Choroid plexus epithelial cell (primary cell): ENCODE results near the gene STEAP4.
"Not testable (repeated sequence)": the region's sequence is repeated elsewhere in the genome, so short reads cannot be mapped to it uniquely, and the experiment has no call there.

Experiments used
- DNase-seq: peaks from one replicate; pipeline ENCODE4 v3.0.0-alpha.2; 2010; ENCODE audit warnings: low read depth
- H3K4me3 ChIP-seq: 2 replicates; pipeline ENCODE4 v1.5.1; 2011; ENCODE audit warnings: low read depth, mild to moderate bottlenecking, control low read depth, low read length, moderate library complexity
- TF ChIP-seq, protein P1 (sequence below): conservative IDR thresholded peaks from 2 replicates; pipeline ENCODE4 v1.5.1; 2011; ENCODE audit warnings: low read depth, mild to moderate bottlenecking, control low read depth, inconsistent platforms, low read length, moderate library complexity

STEAP4 gene

DNA sequence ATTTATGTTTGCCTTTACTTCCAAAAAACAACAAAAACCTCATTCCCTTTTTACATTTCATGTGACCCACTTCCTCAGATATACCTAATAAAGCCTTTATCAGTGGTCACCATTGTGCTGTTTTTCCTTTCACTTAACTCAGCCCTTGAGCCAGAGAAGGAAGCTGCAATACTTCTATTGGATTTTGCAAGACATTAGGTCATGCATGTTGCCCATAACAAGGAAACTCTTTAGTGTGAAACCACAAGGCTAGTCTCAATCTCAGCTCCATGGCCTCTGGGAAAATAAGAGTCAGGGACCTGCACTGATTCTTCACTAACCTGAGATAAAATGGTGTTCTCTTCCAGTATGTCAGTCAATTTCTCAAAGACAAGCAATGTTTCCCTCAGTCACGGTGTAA, 27.8 kb downstream of the STEAP4 start:
- DNase-seq = peak; percentile 58
- no peak overlapping the region for H3K4me3 ChIP-seq
- TF ChIP-seq, protein P1, sequence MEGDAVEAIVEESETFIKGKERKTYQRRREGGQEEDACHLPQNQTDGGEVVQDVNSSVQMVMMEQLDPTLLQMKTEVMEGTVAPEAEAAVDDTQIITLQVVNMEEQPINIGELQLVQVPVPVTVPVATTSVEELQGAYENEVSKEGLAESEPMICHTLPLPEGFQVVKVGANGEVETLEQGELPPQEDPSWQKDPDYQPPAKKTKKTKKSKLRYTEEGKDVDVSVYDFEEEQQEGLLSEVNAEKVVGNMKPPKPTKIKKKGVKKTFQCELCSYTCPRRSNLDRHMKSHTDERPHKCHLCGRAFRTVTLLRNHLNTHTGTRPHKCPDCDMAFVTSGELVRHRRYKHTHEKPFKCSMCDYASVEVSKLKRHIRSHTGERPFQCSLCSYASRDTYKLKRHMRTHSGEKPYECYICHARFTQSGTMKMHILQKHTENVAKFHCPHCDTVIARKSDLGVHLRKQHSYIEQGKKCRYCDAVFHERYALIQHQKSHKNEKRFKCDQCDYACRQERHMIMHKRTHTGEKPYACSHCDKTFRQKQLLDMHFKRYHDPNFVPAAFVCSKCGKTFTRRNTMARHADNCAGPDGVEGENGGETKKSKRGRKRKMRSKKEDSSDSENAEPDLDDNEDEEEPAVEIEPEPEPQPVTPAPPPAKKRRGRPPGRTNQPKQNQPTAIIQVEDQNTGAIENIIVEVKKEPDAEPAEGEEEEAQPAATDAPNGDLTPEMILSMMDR = no peak

DNA sequence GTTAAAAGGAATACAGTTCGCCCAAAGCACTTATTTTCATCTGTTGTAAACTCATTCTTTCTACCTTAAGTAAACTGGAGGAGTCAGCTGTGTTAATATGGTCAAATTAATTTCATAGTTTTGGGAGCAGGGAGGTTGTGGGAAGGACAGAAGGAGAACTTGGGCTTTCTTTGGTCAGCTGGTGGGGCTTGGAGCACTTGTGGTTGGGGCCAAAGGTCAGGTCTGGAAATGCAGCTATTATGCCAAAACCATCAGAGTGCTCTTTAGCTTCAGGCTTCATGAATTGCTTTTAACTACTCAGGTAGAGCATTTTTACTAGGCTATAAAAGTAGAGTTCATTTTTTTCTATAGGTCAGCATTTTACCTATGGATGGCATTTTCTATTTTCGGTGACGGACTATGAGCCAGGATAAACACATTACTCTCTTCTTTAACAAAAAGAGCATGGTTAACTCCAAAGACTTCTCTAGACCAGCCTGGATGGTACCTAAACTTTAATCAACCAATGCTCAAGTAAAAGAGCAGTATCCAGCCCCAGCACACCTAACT, 30.0 kb downstream of the STEAP4 start:
- no peak for DNase-seq
- H3K4me3 ChIP-seq = no peak overlapping the region
- TF ChIP-seq, protein P1 = no peak

DNA sequence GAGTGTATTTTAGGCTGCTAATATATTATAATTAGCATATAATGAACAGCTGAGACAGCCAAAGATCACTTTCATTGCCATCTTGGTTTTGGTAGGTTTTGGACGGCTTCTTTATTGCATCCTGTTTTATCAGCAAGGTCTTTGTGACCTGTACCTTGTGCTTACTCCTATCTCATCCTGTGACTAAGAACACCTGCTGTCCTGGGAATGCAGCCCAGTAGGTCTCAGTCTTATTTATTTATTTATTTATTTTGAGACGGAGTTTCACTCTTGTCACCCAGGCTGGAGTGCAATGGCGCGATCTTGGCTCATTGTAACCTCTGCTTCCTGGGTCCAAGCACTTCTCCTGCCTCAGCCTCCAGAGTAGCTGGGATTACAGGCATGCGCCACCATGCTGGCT, 31.8 kb downstream of the STEAP4 start:
- not testable (repeated sequence) for H3K4me3 ChIP-seq, DNase-seq

DNA sequence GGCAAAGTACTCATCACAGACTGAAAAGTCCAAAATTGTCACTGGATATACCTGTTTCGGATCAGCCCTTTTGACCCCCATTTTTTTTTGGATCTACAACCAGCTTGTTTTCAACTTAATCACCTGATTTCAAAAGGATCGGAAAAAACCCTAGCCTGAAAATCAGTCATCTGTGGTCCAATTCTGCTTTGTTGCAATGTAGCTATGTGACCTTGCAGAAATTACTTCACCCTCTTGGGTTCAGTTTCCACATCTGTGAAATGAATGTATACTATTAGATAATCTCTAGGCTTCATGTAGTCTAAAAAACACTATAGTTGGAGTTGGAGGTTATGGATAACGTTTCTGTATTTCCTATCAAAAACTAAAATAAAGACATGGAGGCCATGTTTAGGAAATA, 37.1 kb downstream of the STEAP4 start:
- TF ChIP-seq, protein P1 = no peak
- no peak overlapping the region for H3K4me3 ChIP-seq

DNA sequence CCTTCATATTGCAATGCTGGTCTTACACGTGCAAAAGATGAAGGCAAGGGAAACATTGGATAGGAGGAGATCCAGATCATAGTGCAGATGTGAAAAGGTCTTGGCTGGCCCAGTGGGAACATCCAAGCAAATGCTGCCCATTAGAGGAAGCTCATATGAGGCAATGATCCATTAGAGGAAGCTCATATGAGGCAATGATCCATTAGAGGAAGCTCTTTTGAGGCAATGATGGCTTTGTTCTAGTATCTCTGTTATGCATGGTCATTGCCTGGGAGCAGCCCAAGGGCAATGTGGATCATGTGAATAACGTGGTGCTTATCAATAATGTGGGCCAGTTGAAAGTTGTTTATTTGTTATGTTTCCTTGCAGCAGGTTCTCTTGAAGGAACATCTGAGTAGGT, 37.8 kb downstream of the STEAP4 start:
- TF ChIP-seq, protein P1 = no peak
- no peak overlapping the region for H3K4me3 ChIP-seq
- DNase-seq = no peak

More for the DNA sequence above, 37.1 kb downstream of the STEAP4 start:
- DNase-seq = no peak

DNA sequence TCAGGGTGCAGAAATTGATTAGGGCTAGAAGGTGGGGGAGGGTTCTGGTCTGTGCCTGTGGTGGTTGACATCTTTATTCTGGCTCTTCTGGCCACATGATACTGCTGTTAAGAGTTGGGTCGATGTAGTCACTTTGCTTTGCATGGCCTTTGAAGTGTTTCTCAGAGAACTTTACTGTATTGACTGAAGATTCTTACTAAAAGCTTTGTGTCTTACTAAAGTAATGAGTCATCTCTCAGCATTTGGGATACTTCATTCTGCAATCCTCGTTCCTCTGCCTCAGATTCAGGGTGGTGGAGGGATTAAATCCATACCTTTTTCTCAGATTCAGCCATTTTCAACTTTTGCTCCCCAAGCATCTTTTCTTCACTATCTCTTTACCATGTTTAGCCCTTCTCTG, 38.6 kb downstream of the STEAP4 start:
- TF ChIP-seq, protein P1 = no peak
- DNase-seq = no peak
- no peak overlapping the region for H3K4me3 ChIP-seq

DNA sequence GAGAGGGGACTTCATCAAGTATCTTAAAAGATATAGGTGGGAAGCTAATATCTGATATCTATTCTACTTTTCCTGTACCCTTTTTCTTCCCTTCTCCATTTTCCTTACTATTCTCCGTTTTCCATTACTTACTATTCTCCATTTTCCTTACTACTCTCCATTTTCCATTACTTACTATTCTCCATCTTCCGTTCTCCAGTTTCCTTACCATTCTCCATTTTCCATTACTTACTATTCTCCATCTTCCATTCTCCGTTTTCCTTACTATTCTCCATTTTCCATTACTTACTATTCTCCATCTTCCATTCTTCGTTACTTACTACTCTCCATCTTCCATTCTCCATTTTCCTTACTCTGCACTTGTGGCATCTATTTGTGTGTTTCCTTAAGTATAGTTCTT, 39.3 kb downstream of the STEAP4 start:
- H3K4me3 ChIP-seq = no peak overlapping the region
- TF ChIP-seq, protein P1 = no peak

DNA sequence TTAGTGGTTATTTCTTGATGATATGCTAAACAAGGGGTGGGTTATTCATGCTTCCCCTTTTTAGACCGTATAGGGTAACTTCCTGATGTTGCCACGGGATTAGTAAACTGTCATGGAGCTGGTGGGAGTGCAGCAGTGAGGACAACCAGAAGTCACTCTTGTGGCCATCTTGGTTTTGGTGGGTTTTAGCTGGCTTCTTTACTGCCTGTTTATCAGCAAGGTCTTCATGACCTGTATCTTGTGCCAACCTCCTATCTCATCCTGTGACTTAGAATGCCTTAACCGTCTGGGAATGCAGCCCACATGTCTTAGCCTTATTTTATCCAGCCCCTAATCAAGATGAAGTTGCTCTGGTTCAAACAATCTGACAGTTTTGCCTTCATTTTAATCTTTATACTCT, 41.7 kb downstream of the STEAP4 start:
- H3K4me3 ChIP-seq, DNase-seq: not testable (repeated sequence)

More for the DNA sequence above, 39.3 kb downstream of the STEAP4 start:
- no peak for DNase-seq
